HS-5 (cell line): ENCODE results near the gene HLA-DMA.
A peak's percentile ranks its signal among the peaks of the same experiment; 100 is the strongest.

ENCODE experiments used
- DNase-seq: peaks from one replicate; pipeline ENCODE4 v3.0.0-alpha.2; 2012; ENCODE audit warnings: low read depth

Gene HLA-DMA

DNA sequence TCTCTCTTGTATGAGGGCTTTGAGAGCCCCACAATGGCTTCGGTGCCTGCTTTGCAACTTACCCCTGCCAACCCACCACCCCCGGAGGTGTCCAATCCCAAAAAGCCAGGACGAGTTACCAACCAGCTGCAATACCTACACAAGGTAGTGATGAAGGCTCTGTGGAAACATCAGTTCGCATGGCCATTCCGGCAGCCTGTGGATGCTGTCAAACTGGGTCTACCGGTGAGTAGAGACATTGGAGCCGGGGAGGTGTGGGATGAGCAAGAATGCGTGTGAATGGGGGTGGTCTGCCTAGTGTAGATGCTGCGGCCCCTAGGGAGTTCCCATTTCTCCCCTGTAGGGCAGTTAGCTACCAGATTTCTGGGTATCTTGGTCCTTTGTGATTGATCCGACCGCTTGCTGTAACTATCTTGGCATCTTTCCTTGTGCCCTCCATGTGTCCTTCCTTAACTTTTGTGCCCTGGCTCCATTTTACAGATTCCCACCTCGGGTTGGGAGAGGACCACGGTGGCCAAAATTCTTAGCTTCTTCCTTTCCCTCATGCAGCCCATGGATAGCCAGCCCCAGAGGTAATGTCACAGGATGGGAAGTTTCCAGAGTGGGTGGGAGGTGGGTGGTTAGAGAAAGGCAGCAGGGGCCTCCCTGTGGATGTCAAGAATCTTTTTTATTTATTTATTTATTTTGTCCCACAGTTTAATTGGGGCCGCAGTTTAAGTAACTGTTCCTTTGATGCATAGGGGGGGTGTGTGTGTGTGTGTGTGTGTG lies 21.8 kb upstream of the HLA-DMA start:
- no peak for DNase-seq

DNA sequence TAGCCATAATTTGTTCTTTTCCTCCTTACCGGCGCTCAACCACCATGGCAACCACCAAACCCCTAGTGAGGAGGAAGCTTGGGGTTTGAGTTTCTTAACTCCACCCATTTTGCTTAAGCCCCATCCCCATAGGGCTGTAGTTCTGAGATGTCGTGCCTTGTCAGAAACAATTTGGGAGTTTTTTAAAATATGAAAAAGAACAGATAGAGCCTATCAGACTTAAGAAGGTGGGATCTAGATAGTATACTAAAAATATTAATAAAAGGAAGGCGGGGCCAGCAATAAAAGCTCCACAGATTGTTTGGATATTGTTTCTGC lies 21.1 kb upstream of the HLA-DMA start:
- no peak for DNase-seq

GRCh38 chr6:32973144-32974015 lies 20.5 kb upstream of the HLA-DMA start:
- DNase-seq, result no peak

- DNase-seq, result no peak
Measured at GRCh38 chr6:32972353-32973143, 19.7 kb upstream of the HLA-DMA start.

DNA sequence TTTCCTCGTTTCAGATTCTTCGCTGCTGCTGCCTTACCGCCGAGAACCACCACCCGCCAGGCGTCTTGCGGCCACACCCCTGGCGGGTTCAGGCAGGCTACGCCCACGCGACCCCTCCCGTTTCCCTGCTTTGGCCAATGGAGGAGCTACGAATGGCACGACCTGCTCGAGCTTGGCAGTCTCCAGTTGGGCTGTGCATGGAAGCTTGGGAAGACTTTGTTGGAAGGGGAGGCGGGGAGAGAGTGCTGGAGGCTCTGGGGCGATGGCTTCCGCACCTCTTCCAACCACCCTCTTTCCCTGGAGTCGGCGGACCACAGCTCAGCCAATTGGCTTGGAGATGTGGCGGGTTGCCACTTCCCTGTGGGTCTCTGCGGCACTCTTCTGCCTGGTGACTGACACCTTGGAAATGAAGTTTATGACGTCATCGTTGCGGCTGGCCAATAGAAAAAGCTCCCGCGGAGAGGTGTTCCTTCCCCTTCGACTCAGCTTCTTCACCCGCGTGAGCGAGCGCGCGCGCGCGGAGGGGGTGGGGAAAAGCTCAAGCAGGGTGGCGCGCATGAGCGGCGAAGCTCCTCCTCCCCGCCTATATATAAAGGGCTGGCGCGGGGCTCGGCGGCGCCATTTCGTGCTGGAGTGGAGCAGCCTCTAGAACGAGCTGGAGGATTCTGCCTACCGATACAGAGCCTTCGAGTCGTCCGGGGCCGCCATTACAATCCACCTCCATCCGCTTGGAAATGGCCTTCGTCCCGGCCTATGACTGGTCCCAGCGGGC lies 18.9 kb upstream of the HLA-DMA start:
- peak; percentile 99 for DNase-seq

DNA sequence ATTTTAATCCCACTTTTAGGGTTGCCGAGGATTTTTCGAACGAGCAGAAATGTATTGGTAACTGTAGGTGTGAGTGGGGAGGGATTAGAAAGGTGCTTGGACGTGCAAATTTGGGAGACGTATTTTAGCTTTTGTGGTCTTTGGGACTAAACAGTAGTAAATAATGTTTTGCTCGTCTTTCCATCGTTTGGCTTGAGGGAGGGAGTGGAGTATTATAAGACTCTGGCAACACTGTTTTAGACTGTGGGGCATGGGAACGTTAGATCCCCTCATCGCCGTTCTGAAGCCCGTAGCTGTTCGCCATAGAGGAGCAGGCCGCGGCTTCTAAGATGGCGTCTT lies 18.3 kb upstream of the HLA-DMA start:
- DNase-seq, result no peak

GRCh38 chr6:32970413-32971241 lies 17.7 kb upstream of the HLA-DMA start:
- peak; percentile 53 for DNase-seq

GRCh38 chr6:32969685-32970412 lies 17.0 kb upstream of the HLA-DMA start:
- peak; percentile 92 for DNase-seq

DNA sequence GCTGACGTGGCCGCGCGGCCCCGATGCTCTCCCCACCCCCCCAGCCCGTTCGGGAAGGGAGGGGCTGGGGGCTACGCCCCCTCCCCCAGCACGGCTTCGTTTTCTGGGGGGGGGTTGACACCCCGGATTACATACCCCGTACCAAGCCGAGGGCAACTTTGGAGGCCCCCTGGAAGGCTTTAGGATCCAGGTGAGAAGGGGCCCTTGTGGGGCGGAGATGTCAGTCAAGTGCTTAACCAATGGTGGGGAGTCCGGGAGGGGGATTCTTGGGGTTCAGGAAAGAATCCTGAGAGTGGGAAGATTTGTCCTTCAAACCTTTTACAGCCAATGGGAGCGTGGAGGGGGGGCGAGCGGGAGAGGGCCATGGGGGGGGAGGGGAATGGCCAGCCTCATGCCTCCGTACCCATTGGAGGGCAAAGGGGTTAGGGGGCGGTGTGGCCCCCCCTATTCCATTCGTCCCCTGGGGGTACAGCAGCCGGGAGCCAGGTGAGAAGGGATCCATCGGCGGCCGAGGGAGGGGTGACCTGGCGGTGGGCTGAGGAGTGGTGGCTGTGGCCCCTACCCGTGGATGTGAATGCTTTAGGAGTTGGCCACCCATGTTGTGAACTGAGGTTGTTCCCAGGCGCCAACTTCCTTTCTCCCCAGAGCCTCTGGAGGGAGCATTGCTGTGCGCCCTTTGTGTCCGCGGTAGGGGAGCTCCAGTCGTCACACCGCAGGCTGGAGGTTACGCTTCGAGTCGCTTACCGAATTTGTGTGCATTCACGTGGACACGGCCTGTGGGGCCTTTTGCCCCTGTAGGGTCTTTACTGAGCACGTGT lies 16.2 kb upstream of the HLA-DMA start:
- peak; percentile 80 for DNase-seq

GRCh38 chr6:32968093-32968866 lies 15.4 kb upstream of the HLA-DMA start, which contains the start of gene BRD2:
BRD2 (plus strand) TSS chr6:32968594; CDS start chr6:32972899, 4,305 bp downstream.
- DNase-seq, result peak; percentile 91

DNA sequence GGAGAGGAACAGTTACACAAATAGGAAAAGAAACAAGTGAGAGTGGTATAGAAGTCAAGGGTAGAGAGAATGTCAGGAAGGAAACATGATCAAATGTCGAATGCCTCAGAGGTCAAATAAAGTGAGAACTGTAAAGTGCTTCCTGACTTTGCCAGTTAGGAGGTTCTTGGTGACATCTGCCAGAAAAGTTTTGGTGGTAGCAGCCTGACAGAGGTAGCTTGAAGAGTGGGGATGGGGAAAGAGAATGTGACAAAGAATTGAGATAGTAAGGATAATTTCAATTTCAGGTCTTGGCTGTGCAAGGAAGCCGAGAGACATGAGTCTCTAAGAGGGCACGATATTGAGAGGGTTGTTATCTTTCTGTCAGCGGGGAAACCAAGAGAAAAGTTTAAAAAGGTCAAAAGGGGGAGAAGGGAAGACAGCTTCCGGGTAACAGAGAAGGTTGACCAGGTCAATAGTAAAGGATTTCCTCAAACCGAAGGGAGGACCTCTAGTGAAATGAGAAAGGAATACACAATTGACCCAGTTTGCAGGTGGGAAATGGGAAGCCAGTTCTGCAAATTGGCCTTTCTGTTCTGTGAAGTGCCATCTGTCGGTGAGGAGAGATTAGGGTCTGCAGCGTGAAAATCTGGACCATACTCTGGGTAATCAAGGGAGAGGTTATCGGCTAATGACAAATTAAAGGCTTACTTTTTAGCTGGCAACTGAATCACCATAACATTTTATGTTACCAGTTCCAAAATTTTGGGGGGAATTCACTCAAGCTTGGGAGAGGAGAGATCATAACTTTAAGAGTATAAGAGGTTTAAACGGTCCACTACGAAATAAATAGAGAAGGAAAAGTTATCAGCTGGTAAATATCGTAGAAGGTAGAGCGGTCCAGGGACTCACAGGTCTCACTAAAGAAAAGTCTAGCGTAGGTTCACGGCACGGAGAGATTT lies 14.5 kb upstream of the HLA-DMA start:
- DNase-seq, result no peak

DNA sequence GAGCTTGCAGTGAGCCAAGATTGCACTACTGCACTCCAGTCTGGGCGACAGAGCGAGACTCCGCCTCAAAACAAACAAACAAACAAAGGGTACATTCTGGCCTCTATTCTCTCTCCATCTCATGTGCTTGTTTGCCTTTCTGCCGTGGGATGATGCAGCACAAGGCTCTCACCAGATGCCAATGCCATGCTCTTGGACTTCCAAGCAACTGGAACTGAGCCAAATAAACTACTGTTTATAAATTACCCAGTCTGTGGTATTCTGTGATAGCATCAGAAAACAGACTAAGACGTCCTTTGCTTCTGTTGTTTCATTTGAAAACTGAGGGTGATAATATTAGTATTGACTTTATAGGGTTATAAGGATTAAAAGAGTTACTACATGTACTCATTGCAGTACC lies 11.9 kb upstream of the HLA-DMA start:
- no peak for DNase-seq

GRCh38 chr6:32963866-32964265 lies 11.0 kb upstream of the HLA-DMA start:
- DNase-seq, result no peak

DNA sequence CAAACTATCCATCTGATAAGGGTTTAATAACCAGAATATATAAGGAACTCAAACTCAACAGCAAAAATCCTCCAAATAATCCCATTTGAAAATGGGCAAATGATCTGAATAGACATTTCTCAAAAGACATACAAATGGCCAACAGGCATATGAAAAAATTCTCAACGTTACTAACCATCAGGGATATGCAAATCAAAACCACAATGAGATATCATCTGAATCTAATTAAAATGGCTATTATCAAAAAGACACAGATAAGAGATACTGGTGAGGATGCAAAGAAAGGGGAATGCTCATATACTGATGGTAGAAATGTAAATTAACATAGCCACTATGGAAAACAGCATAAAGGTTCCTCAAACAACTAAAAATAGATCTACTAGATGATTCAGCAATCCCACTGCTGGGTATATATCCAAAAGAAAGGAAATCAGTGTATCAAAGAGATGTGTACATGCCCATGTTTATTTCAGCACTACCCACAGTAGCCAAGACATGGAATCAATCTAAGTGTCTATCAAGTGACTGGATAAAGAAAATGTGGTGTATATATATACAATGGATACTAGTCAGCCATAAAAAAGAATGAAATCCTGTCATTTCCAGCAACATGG lies 9.4 kb upstream of the HLA-DMA start:
- no peak for DNase-seq

GRCh38 chr6:32960563-32960962 lies 7.7 kb upstream of the HLA-DMA start:
- no peak for DNase-seq

GRCh38 chr6:32956176-32956575 lies 3.3 kb upstream of the HLA-DMA start:
- no peak for DNase-seq
